Measurements from ENCODE around the gene PLCD4.

Gene PLCD4

DNA sequence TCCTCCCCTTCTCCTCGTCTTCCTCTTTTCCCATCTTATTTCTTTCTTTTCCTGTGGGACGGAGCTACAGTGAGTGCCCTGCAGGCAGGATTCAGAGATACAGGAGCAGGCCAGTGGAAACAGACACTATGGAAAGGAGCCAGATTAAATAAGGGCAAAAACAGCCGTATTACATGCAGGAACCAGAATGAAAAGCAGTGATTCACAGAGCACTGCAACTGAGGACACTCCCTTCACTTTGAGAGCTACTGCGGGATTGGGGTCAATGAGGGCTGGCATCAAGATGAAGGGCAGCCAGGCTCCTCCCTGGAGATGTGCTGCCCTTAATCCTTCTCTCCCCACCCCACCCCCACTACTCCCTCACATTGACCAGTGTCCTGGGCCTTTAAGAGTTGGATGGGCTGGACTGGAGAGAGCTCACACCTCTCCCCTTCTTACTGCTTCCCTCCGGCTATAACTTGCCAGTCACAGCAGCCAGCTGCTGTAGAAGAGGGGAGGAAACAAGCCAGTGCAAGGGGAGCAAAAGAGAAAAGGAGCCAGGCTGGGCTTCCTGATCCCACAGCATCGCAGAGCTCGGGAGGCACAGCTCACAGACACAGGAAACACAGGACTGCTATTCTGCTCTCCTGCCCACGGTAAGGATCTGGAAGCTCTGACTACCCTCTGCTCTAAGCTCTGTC lies at the start of gene PLCD4:
Gene PLCD4, plus strand, starts transcription at position 464 of the 680 bp plus-strand sequence. CDS start 7,841 bp downstream, outside the sequence.
- DNase-seq, result no peak

DNA sequence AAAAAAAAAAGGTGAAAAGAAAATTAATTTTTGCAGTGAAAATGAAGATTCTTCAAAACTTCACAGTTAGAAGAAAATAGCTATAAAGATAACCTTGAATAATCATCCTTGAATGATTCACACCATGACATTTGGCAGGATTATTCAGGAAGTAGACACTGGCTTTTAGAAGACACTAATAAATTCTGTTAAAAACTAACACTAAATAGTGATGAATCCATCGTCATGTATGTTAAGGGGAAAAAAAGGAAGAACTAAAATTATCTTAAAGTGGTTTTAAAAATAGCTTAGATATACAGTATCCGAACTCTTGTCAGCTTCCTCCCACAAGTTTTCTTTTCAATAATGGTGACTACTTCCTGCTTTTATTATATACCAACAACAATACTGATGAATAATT lies 49.8 kb upstream of the PLCD4 start:
- DNase-seq, result no peak

DNA sequence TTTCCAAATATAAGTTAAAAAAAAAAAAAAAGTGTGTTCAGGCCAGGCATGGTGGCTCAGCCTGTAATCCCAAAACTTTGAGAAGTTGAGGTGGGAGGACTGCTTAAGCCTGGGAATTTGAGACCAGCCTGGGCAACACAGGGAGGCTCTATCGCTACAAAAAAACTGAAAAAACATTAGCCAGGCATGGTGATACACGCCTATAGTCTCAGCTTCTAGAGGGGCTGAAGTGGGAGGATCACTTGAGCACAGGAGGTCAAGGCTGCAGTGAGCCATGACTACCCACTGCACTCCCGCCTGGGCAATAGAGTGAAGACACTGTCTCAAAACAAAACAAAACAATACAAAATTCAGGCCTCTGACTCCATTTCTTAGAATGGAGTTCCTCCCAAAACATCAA lies 48.7 kb upstream of the PLCD4 start:
- no peak for DNase-seq

DNA sequence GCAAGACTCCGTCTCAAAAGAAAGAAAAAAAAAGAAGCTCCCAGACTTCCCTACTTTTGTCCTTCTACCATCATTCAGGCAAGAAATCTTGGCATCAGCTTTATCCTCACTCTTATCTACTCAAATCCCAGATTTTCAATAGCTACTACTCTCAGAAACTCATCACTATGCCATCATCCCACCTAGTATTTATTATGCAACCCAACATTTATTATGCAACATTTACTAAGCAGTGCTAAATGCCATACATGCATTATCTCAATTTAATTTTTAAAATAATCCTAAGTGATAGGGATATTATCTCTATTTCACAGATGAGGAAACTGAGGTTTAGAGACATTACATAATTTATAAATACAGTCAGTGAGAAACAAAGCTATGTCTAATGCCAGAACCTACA lies 43.6 kb upstream of the PLCD4 start:
- DNase-seq, result no peak

DNA sequence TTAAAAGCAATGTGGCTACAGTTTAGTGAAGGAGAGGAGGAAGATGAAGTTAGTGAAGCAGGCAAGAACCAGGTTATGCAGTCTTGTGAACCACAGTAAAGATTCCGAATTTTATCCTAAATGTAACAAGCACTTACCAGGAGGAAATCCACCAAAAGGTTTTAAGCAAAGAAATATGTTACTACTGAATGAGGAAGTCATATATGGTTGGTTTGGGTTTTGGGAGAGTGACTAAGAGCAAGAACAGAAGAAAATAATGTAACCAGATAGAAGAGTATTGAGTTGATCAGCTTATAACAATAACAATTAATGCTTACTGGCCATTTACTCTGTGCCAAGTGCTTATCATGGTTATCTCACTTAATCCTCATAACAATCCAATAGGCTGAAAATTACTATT lies 41.4 kb upstream of the PLCD4 start:
- DNase-seq, result no peak

DNA sequence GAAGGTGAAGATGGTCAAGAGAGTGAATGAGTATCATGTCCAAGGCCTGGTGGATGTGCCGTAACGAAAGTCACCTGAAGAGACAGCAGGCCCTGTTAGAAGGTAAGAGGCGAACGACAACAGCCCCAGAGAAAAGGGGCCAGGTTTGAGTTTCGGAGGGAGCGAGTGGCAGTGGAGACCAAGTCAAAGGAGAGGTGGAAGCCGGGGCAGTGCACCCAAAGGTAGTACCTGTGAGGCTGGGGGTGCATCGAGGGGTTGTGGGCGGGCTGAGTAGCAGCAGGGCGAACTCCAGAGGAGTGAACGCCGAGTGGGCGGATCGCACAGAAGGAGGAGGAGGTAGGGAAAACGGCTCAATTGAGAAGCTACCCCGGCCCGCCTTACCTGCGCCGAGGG lies 39.9 kb upstream of the PLCD4 start:
- peak; percentile 72 for DNase-seq

DNA sequence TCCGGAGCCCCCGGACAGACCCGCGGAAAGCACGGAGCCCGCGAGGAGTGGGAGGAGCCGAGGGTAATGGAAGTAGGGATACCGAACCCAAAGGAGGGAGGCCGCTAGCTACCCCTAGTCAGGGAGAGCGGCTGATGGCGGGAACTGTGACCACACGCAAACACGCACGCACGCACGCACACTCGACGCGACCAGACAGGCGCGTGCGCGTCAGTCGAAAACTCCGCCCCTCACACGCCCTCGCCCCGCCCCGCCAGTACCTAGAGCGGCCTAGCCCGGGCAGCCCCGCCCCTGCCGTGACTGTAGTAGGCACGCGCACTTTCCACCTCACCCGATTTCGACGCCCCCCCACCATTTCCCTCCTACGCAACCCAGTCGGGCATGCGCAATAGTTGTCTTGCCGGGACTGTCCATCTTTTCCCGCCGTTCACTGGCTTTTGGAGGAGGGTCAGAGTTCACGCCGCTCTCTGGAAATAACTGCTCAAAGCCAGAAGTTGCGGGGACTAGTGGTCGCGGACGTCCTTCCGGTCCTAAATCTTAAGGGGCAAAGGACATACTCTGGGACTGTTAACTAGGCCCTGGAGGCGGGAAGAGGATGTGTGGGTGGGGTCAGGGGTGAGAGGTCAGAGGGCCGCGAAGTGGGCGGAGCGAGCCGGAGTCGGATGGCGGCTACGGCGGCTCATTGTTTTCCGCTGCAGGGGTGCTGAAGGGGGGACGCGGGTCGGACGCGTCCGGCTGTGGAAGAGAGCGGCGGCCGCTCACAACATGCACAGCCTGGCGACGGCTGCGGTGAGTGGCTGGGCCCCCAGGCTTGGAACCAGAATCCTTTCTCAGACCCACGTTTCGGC lies 39.3 kb upstream of the PLCD4 start, which contains the start of the genes CNOT9 and USP37:
Gene CNOT9, plus strand, starts transcription at position 650 of the 848 bp plus-strand sequence. Its CDS starts 116 bp downstream, at position 766.
Gene USP37, minus strand, starts transcription at position 162 of the 848 bp plus-strand sequence. CDS start 9,698 bp downstream, outside the sequence.
- peak; percentile 96 for DNase-seq

DNA sequence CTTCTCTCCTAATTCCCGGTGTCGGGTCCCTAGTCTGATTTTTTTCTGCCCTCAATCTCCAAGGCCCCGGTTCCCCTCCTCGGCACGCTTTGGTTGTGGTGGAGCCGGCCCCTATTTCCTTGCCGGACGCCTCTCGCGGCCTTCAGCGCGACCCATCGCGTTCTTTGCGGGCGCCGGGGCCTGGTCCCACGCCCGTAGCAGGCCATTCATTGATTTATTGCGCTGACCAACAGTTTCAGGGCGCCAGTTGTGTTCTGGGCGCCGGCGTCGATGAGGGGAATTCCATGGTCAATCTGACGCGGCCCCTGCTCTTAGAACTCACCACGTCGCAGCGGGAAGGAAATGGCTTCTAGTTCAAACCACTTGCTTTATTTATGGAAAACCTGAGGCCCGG lies 38.7 kb upstream of the PLCD4 start:
- peak; percentile 39 for DNase-seq

DNA sequence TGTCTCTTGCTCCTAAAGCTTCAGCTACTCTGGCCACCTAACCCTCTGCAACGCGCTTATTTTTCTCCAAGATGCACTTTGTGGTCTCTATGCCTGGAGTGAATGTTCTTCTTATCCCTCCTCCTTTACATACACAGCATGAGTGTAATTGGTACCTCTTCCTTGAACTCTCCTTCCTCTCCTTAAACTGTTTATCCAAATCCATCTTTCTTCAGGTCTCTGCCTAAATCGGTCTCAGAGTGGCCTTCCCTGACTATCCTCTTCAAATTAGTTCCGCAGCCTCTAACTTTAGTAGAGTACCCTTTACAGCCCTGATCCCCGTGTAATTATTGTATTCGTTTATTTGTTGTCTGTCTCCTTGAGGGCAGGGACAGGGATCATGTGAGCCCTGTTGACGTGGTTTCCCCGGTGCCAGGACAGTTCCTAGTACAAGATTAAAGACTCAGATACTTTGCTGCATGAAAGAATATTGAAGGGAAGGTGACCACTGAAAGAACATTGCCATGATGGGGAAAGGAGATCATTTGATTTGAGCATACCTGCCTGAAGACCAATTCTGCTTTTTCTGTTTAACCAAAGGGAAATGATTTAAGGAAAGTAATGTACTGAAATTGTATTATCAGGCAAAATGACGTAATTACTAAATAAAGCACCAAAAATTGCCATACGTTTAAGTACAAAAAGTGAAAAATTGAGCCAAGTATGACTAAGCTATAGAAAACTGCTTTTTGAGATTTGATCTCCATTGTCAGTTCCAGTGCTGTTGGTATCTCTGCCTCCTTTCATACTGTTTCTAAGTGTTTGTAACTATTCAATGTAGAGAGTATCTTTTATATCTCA lies 37.8 kb upstream of the PLCD4 start:
- no peak for DNase-seq

DNA sequence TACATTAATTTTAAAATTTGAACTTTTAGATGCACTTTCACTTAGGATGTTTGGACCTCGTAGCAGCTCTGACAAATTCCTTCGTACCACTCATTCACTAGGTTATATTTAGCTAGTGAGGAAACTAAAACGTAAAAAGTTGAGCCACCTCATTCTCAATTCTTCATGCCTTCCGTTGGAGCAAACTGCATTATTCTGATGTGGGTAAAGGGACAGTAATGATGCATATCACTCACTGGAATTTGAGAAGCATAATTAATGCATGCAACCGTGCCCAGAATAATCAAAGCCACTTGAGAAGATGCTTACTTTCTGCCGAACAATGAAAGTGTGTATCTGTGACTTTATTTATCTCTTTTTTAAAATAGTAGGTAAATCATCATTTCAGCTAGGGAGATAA lies 36.8 kb upstream of the PLCD4 start:
- DNase-seq, result no peak

DNA sequence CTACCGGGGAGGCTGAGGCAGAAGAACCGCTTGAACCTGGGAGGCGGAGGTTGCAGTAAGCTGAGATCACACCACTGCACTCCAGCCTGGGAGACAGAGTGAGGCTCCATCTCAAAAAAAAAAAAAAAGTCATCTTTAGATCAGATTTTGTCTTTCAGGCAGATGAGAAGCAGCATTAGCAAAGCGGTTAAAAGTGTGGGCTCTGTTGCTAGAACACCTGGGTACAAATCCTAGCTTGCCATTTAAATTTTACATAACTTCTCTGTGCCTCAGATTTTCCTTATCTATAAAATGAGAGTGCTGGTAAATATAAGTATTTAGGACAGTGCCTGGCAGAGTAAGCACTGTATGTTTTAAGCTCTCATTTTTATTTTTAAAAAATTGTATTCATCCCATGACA lies 30.8 kb upstream of the PLCD4 start:
- no peak for DNase-seq

DNA sequence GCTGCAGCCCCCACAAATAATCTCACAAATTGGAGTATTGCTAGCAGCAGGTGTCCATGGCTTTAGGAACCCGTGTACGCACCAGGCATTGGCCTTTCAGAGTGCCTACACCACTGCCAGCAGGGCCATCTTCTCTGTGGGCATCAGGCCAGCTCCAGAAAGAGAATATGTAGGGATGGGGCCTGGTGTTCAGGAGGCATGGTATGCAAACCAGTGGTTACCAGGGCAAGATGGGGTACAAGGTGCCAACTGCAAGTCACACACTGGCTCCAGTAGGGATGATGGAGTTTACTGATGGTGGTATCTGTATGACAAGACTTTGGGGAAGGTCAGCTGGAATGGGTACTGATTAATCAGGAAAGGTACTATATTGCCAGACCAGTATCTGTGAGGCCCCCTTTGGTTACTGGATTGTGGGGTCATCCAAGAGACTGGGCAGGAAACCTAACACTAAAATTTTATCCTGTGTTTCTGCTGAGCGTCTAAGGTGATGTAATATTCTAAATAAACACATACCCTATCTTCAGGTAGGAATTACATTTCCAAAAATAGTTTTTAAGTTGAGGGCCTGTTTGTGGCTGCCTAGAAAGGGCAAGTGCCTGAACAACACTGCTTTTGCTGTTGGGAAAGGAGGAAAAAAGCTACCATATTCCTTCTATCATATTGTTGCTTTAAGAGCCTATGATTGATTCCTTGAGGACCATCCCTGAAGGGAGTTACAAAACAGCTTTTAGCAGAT lies 30.0 kb upstream of the PLCD4 start:
- DNase-seq, result no peak

DNA sequence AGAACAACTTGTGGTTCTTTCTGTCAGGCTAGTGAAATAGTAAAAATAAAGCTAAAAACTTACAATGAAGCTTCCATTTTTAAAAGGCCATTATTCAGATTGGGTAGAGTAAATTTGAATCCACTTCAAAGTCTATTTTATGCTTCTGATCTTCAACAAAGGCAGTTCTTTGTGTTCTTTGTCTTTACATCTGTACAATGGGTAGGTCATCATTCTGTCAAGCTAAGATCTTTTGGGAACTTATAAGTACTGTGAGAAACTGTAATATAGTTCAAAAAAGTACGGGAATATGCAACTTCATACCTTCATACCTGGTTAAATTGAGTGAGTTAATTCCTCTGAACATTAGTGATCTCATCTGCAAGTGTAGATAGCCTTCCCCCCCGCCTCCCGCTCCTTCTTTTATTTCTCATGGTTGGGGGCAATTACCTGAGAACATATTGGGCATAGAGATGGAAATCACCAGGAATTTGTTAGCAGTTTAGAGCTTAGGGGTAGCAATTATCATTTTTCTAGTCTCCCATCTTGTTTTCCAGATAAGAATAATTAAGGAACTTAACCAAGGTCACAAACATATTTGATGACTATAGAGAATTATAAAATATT lies 29.3 kb upstream of the PLCD4 start:
- DNase-seq, result no peak

DNA sequence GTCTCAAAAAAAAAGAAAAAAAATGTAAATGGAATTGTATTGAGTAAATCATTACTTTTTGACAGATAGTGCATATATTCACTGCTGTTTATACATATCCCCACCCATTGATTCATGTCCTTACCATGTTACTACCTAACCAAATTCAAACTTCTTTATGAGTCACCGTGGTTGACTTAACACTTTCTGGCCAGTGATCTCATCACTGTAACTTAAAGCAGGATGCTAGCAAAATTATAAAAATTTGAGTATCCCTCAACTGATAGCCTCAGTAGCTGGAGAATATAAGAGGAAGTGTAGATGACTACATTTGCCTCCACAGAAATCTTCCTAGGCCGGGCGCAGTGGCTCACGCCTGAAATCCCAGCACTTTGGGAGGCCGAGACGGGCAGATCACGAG lies 25.6 kb upstream of the PLCD4 start:
- no peak for DNase-seq

DNA sequence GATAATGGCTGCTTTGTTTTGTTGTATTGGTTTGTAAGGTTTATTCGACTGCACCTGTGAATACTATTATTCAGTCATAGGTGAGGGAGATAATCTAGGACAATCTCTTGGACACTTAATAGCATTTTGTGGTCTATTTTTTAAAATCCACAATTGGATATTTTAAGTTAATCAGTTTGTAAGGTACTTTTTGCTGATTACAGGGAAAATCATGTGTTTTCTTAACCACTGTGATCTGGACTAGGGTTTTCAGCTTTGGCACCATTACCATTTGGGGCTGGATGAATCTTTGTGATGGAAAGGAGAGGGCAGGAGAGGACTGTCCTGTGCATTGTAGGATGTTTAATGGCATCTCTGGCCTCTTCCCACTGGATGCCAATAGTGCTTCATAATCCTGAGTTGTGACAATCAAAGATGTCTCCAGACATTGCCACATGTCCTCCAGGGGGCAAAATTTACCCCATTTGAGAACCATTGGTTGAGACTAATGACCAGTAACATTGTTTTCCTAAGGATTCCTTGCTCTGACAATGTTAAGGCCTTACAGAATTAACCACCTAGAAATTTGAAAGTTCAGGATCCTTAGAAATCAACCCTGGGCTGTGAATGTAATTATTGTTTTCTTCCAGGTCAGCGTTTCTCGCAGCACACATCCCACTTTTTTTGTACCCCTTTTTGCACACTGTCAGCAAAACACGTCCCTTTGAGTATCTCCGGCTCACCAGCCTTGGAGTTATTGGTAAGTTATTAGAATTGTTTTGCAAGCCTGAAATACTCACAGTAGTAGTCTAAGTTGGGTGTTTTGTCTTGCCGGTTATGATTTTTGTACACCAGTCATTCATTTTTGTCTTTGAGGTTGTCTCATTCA lies 23.5 kb upstream of the PLCD4 start:
- DNase-seq, result no peak

DNA sequence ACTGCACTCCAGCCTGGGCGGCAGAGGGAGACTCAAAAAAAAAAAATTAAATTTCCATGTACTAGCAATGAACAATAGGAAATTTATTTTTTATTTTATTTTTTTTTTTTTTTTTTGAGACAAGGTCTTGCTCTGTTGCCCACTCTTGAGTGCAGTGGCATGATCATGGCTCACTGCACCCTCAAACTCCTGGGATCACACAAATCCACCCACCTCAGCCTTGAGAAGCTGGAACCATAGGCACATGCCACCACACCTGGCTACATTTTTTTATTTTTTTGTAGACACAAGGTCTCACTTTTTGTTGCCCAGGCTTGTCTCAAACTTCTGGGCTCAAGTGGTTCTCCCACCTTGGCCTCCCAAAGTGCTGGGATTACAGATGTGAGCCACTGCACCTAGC lies 22.2 kb upstream of the PLCD4 start:
- DNase-seq, result no peak

DNA sequence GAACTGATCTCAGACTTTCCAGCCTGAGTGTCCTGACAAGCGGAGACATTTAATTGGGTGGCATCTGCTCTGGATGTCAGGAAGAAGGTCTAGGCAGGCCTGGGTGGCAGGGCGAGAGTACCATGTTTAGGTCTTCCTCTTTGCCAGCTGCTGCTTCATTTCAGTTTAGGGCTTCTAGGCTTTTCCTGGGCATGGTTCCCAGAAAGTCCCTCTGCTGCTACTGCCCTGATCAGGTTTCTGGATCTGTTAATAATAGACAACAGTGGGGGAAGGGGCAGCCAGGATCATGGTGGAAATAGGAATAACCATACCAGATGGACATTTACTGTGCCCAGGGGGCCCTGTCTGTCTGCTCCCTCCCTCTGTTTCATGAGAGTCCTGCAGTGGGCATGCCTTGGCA lies 2.3 kb upstream of the PLCD4 start:
- no peak for DNase-seq

DNA sequence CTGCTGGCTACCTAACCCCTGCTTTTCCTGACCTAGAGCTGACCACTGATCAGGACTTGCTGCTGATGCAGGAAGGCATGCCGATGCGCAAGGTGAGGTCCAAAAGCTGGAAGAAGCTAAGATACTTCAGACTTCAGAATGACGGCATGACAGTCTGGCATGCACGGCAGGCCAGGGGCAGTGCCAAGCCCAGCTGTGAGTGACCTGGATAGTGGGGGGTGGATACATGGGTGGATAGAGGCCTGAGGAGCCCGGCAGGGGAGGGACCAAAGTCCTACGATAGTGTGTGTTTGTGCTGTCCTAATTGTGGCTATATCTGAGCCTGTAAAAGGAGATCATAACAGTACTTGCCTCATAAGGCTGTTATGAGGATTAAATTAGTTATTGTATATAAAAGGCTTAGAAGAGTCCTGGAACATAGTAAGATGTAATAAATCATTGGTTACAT lies 8.2 kb downstream of the PLCD4 start:
- DNase-seq, result no peak

DNA sequence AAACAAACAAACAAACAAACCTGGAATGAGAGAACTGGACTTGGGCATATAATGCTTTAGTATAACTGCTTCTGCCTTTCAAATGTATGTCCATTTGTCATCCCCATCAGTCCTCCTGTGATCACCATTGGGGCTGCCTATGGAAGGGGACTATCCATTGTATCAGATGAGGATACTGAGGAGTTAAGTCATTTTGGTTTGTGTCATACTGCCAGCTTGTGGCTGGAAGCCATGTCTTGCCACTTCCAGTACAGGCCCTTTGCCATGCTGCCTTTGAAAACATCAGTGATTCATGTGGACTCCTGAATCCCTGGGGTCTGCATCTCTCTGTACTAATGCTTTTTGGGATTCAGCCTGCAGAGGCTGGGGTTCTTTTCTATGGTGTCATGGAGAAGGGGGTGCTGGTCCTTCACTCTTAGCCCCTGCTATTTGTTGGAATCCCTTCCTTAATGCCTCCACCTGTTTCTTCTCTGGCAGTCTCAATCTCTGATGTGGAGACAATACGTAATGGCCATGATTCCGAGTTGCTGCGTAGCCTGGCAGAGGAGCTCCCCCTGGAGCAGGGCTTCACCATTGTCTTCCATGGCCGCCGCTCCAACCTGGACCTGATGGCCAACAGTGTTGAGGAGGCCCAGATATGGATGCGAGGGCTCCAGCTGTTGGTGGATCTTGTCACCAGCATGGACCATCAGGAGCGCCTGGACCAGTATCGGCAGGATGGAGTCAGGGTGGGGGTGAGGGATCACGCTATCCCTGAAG lies 10.6 kb downstream of the PLCD4 start:
- no peak for DNase-seq

DNA sequence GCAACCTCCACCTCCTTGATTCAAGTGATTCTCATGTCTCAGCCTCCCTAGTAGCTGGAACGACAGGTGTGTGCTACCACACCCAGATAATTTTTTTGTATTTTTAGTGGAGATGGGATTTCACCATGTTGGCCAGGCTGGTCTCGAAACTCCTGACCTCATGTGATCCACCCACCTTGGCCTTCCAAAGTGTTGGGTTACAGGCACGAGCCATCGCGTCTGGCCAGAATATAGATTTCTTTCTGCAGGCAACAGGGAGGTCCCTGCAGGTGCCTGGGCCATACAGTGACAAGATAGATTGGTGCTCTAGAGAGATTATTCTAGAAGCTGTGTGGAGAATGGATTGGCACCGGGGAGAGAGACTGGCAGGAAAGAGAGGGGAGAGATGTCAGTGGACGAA lies 13.3 kb downstream of the PLCD4 start:
- DNase-seq, result no peak

Measured in NCI-H774 (cell line).